HEK293 (cell line): Measurements from ENCODE around the gene HOXD9.

Experiments
- CTCF ChIA-PET: fragments of 350-600 bp; formaldehyde crosslinking; extraction: SDS; loops from one replicate; lab custom pipeline; 2021; ENCODE audit warnings: antibody characterized with exemption; lab: Yijun Ruan, JAX
- POLR2A ChIA-PET: fragments of 300-600 bp; formaldehyde crosslinking; extraction: SDS; loops from one replicate; lab custom pipeline; 2020; ENCODE audit warnings: antibody characterized with exemption, inconsistent platforms; lab: Yijun Ruan, JAX
- H3K27ac ChIP-seq: fragments of 200-500 bp; sonication (Bioruptor generic); 2 replicates; pipeline ENCODE4 v1.5.1; 2014; ENCODE audit warnings: low read depth, low read length, control low read depth, inconsistent platforms; ENCODE audit errors: extremely low read depth
- H3K36me3 ChIP-seq, 2 experiments: fragments of 200-500 bp in 1 of 2; sonication (Bioruptor generic) in 1 of 2; 1 replicate in 1 of 2; 2 replicates in 1 of 2; pipeline ENCODE4 v1.5.1; 2014 to 2017; ENCODE audit warnings: inconsistent platforms in 2 of 2, low read length in 2 of 2; ENCODE audit not compliant: control insufficient read depth in 2 of 2, insufficient read depth in 1 of 2
- H3K4me1 ChIP-seq: fragments of 200-500 bp; sonication (Bioruptor generic); 2 replicates; pipeline ENCODE4 v1.5.1; 2014; ENCODE audit warnings: mild to moderate bottlenecking, low read length, inconsistent platforms; ENCODE audit not compliant: control insufficient read depth, insufficient read depth
- H3K4me3 ChIP-seq: 2 replicates; pipeline ENCODE4 v1.5.1; 2011; ENCODE audit warnings: low read depth, mild to moderate bottlenecking, control low read depth, low read length, moderate library complexity
- H3K9me3 ChIP-seq: fragments of 200-500 bp; sonication (Bioruptor generic); 2 replicates; pipeline ENCODE4 v1.5.1; 2014; ENCODE audit warnings: low read depth, low read length, inconsistent platforms; ENCODE audit not compliant: control insufficient read depth, insufficient read depth
- BCL11B ChIP-seq: fragments of 450-650 bp; formaldehyde crosslinking; IDR thresholded peaks from 2 replicates; pipeline ENCODE4 v1.5.1; 2016; ENCODE audit warnings: low read depth, missing biosample characterization, missing genetic modification characterization
- ELK4 ChIP-seq: IDR thresholded peaks from 2 replicates; pipeline ENCODE4 v1.6.1; 2011; ENCODE audit warnings: mild to moderate bottlenecking, low read depth, low read length, borderline replicate concordance
- HIC1 ChIP-seq: fragments of 450-650 bp; formaldehyde crosslinking; IDR thresholded peaks from 2 replicates; pipeline ENCODE4 v1.5.1; 2016; ENCODE audit warnings: missing biosample characterization, missing genetic modification characterization
- KLF17 ChIP-seq: fragments of 450-650 bp; formaldehyde crosslinking; IDR thresholded peaks from 2 replicates; pipeline ENCODE4 v1.5.1; 2016; ENCODE audit warnings: missing biosample characterization, missing genetic modification characterization
- KLF9 ChIP-seq: fragments of 450-650 bp; formaldehyde crosslinking; IDR thresholded peaks from 2 replicates; pipeline ENCODE4 v1.5.1; 2016; ENCODE audit warnings: missing biosample characterization, missing genetic modification characterization, low read depth
- ZBTB1 ChIP-seq: fragments of 450-650 bp; formaldehyde crosslinking; IDR thresholded peaks from 2 replicates; pipeline ENCODE4 v1.5.1; 2016; ENCODE audit warnings: missing biosample characterization, missing genetic modification characterization
- ZBTB21 ChIP-seq: fragments of 450-650 bp; formaldehyde crosslinking; IDR thresholded peaks from 2 replicates; pipeline ENCODE4 v1.5.1; 2017; ENCODE audit warnings: missing biosample characterization, missing genetic modification characterization
- ZNF138 ChIP-seq: fragments of 450-650 bp; formaldehyde crosslinking; IDR thresholded peaks from 2 replicates; pipeline ENCODE4 v1.5.1; 2016; ENCODE audit warnings: missing biosample characterization, missing genetic modification characterization, borderline replicate concordance
- ZNF155 ChIP-seq: fragments of 450-650 bp; formaldehyde crosslinking; IDR thresholded peaks from 2 replicates; pipeline ENCODE4 v1.5.1; 2016; ENCODE audit warnings: missing biosample characterization, missing genetic modification characterization
- ZNF223 ChIP-seq: fragments of 450-650 bp; formaldehyde crosslinking; IDR thresholded peaks from 2 replicates; pipeline ENCODE4 v1.5.1; 2016; ENCODE audit warnings: missing biosample characterization, missing genetic modification characterization
- ZNF335 ChIP-seq: fragments of 450-650 bp; formaldehyde crosslinking; conservative IDR thresholded peaks from 2 replicates; pipeline ENCODE4 v1.5.1; 2016; ENCODE audit warnings: missing biosample characterization, missing genetic modification characterization
- ZNF366 ChIP-seq: fragments of 450-650 bp; formaldehyde crosslinking; conservative IDR thresholded peaks from 2 replicates; pipeline ENCODE4 v1.5.1; 2016; ENCODE audit warnings: missing biosample characterization, missing genetic modification characterization
- ZNF391 ChIP-seq: fragments of 450-650 bp; formaldehyde crosslinking; IDR thresholded peaks from 2 replicates; pipeline ENCODE4 v1.5.1; 2016; ENCODE audit warnings: low read depth, missing biosample characterization, missing genetic modification characterization, borderline replicate concordance
- ZNF521 ChIP-seq: fragments of 450-650 bp; formaldehyde crosslinking; IDR thresholded peaks from 2 replicates; pipeline ENCODE4 v1.5.1; 2017; ENCODE audit warnings: missing biosample characterization, mild to moderate bottlenecking, missing genetic modification characterization
- ZNF544 ChIP-seq: fragments of 450-650 bp; formaldehyde crosslinking; IDR thresholded peaks from 2 replicates; pipeline ENCODE4 v1.5.0; 2017; ENCODE audit warnings: missing biosample characterization, missing genetic modification characterization
- ZNF610 ChIP-seq: fragments of 450-650 bp; formaldehyde crosslinking; IDR thresholded peaks from 2 replicates; pipeline ENCODE4 v1.5.1; 2016; ENCODE audit warnings: missing biosample characterization, missing genetic modification characterization, borderline replicate concordance
- ZNF621 ChIP-seq: fragments of 450-650 bp; formaldehyde crosslinking; IDR thresholded peaks from 2 replicates; pipeline ENCODE4 v1.5.1; 2017; ENCODE audit warnings: missing biosample characterization, missing genetic modification characterization
- ZNF626 ChIP-seq: fragments of 450-650 bp; sonication (Bioruptor Pico); formaldehyde crosslinking; IDR thresholded peaks from 2 replicates; pipeline ENCODE4 v1.5.1; 2018; ENCODE audit warnings: missing biosample characterization, missing genetic modification characterization, inconsistent platforms
- ZNF660 ChIP-seq: fragments of 450-650 bp; IDR thresholded peaks from 2 replicates; pipeline ENCODE4 v1.5.1; 2018; ENCODE audit warnings: missing biosample characterization, mild to moderate bottlenecking, missing genetic modification characterization
- ZNF670 ChIP-seq: fragments of 450-650 bp; formaldehyde crosslinking; IDR thresholded peaks from 2 replicates; pipeline ENCODE4 v1.5.1; 2016; ENCODE audit warnings: missing biosample characterization, missing genetic modification characterization, low read depth
- TF ChIP-seq, protein P1 (sequence below): fragments of 450-650 bp; formaldehyde crosslinking; IDR thresholded peaks from 2 replicates; pipeline ENCODE4 v1.5.1; 2017; ENCODE audit warnings: missing biosample characterization, missing genetic modification characterization

The HOXD9 gene

DNA sequence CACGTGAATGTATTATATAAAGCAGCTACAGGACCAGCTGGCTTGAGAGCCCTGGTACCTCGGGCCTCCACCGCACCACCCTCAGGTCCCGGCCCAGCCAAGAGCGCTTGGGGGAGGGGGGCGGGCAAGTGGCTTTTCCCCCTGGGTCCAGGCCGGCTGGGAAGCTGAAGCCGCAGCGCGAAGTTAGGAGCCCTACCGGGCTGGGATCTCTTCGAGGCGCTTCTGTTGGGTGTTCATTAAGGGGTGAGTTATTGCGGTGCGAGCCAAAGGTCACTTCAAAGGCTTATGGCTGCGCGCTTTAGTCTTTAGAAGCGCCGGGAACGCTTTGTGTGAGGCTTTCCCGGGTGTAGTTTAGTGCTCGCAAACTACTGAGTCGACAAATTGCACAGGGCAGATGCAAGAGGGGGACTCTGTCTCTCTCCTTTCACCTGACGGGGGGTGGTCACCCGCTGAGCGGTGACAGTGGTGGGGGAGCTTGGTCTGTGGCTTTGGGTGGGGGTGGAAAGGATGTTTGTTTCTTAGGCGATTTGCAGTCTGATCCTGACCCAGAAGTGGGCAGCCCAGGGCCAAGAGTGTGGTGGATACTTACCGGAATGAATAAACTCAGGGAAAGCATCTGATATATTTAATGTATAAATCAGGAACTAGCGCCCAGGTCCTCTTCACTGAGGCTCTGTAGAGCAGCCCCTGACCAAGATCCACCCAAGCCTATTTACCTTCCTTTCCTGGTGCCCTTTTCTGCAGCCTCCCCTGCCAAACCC, 40.6 kb downstream of the HOXD9 start:
- no peak overlapping the region for H3K27ac ChIP-seq
- ChIA-PET CTCF (no interaction called here), POLR2A (no interaction called here)
- TF ChIP-seq ZNF544 (tag by site-specific recombination) (no peak), ELK4 (no peak), ZNF610 (tag by site-specific recombination) (no peak)
- H3K9me3 ChIP-seq, result no peaks in the 10 kb centered on the region
- H3K4me1 ChIP-seq, result no peaks in the 10 kb centered on the region
- H3K36me3 ChIP-seq, result peaks cover 0 to 18% of the 10 kb centered on the region in 2 experiments
- no peak overlapping the region for H3K4me3 ChIP-seq

GRCh38 chr2:176163672-176164056, 41.1 kb downstream of the HOXD9 start:
- Histone ChIP-seq H3K9me3 (no peaks in the 10 kb centered on the region), H3K4me3 (no peak overlapping the region), H3K4me1 (no peaks in the 10 kb centered on the region), H3K36me3 (peaks cover 0 to 18% of the 10 kb centered on the region in 2 experiments), H3K27ac (no peak overlapping the region)
- ChIA-PET POLR2A (no interaction called here), CTCF (no interaction called here)
- no peak for TF ChIP-seq ZNF626 (tag by site-specific recombination)
- no peak for TF ChIP-seq ZNF621 (tag by site-specific recombination)
- TF ChIP-seq ZNF155 (tag by site-specific recombination), result no peak
- no peak for TF ChIP-seq ZNF670 (tag by site-specific recombination)
- TF ChIP-seq BCL11B (tag by site-specific recombination), result no peak
- no peak for TF ChIP-seq ZNF335 (tag by site-specific recombination)
- TF ChIP-seq KLF9 (tag by site-specific recombination), result no peak
- no peak for TF ChIP-seq HIC1
- no peak for TF ChIP-seq ZNF660 (tag by site-specific recombination)
- TF ChIP-seq ZNF366 (tag by site-specific recombination), result no peak
- TF ChIP-seq ZNF391 (tag by site-specific recombination), result no peak
- no peak for TF ChIP-seq KLF17 (tag by site-specific recombination)
- no peak for TF ChIP-seq ZNF138 (tag by site-specific recombination)
- no peak for TF ChIP-seq ZNF521 (tag by site-specific recombination)

DNA sequence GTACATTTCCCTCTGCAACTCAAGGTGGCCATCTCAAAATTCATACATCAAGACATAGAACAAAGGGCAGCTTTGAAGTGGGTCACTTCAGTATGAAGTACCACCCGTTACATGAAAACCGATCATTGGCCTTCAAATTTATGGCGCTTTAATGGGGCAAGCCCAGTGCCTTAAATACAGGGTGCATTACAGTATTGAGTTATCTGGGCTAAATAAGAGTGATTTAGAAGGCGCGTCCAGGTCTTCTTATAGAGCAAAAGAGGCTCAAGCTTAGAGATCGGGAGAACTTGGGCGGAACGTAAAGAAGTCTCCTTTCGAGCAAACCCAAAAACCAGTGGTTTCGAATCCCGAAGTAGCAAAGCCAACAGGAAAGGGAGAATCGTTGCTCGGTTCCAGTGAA, 41.7 kb downstream of the HOXD9 start:
- POLR2A ChIA-PET, result no interaction called here
- no peak overlapping the region for H3K4me3 ChIP-seq
- no peaks in the 10 kb centered on the region for H3K9me3 ChIP-seq
- H3K4me1 ChIP-seq, result no peaks in the 10 kb centered on the region
- H3K27ac ChIP-seq, result no peak overlapping the region
- H3K36me3 ChIP-seq, result peaks cover 0 to 18% of the 10 kb centered on the region in 2 experiments
- CTCF ChIA-PET, result no interaction called here
- TF ChIP-seq, protein P1, sequence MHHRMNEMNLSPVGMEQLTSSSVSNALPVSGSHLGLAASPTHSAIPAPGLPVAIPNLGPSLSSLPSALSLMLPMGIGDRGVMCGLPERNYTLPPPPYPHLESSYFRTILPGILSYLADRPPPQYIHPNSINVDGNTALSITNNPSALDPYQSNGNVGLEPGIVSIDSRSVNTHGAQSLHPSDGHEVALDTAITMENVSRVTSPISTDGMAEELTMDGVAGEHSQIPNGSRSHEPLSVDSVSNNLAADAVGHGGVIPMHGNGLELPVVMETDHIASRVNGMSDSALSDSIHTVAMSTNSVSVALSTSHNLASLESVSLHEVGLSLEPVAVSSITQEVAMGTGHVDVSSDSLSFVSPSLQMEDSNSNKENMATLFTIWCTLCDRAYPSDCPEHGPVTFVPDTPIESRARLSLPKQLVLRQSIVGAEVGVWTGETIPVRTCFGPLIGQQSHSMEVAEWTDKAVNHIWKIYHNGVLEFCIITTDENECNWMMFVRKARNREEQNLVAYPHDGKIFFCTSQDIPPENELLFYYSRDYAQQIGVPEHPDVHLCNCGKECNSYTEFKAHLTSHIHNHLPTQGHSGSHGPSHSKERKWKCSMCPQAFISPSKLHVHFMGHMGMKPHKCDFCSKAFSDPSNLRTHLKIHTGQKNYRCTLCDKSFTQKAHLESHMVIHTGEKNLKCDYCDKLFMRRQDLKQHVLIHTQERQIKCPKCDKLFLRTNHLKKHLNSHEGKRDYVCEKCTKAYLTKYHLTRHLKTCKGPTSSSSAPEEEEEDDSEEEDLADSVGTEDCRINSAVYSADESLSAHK, result no peak
- no peak for TF ChIP-seq ZBTB1
- TF ChIP-seq ZBTB21 (tag by site-specific recombination), result no peak
- no peak for TF ChIP-seq ZNF223
